K562 (cell line): ENCODE measurements around the gene MAP3K7CL. TPM values are rescaled to one million over a fixed set of nuclear protein-coding genes. Genes with fewer than 3 reads are reported as not detected.

Experiments used
- KAT8 ChIP-seq: fragments of 450-650 bp; IDR thresholded peaks from 2 replicates; pipeline ENCODE4 v1.6.1; 2016; ENCODE audit warnings: low read depth, mild to moderate bottlenecking
- NFRKB ChIP-seq: fragments of 450-650 bp; IDR thresholded peaks from 2 replicates; pipeline ENCODE4 v1.6.1; 2016; ENCODE audit warnings: low read depth
- PML ChIP-seq: IDR thresholded peaks from 2 replicates; pipeline ENCODE4 v1.6.1; 2012; ENCODE audit warnings: low read length, inconsistent platforms
- SRSF1 ChIP-seq: fragments of 200-400 bp; formaldehyde crosslinking; IDR thresholded peaks from 2 replicates; pipeline ENCODE4 v1.6.1; 2017; ENCODE audit warnings: mild to moderate bottlenecking, low read depth, low read length, moderate library complexity
- ZFP1 ChIP-seq: fragments of 450-650 bp; formaldehyde crosslinking; IDR thresholded peaks from 2 replicates; pipeline ENCODE4 v1.4.0; 2020; ENCODE audit warnings: mild to moderate bottlenecking, mixed read lengths
- ZNF3 ChIP-seq: fragments of 250-450 bp; sonication (Bioruptor Pico); IDR thresholded peaks from 2 replicates; pipeline ENCODE4 v1.5.0; 2021; ENCODE audit warnings: mild to moderate bottlenecking, moderate library complexity
- polyA plus RNA-seq, 8 experiments: library from polyadenylated mRNA; depleted of rRNA in 4 of 8; stranded (reverse) in 5 of 8; unstranded in 3 of 8; fragments of >200 nt; fragmentation: Nextera tagmentation in 2 of 8; fragmentation: Illumina TruSeq in 1 of 8; extraction: Ambion mirVana in 2 of 8; extraction: Trizol in 1 of 8; gene quantifications; 2 replicates each; pipeline versions ENCODE4 v1.2.1 to v1.2.3, GENCODE V29; 2011 to 2014; ENCODE audit warnings: inconsistent platforms in 1 of 8, missing spikeins in 1 of 8
- total RNA-seq, 7 experiments: library from RNA; depleted of rRNA in 6 of 7; stranded (reverse); fragments of >200 nt in 6 of 7; fragmentation: Illumina TruSeq in 2 of 7; extraction: Trizol in 2 of 7; gene quantifications; 2 replicates each; pipeline versions ENCODE4 v1.2.1 to v1.2.3, GENCODE V29; 2011 to 2021; ENCODE audit warnings: low replicate concordance in 1 of 7
- TF ChIP-seq, protein P1 (sequence below): fragments of 450-650 bp; IDR thresholded peaks from 2 replicates; pipeline ENCODE4 v1.6.1; 2018; ENCODE audit not compliant: partially characterized antibody
- TF ChIP-seq, protein P2 (sequence below): fragments of 200-600 bp; sonication (generic); IDR thresholded peaks from one replicate; pipeline ENCODE4 v1.6.1; 2012; ENCODE audit warnings: mild to moderate bottlenecking, low read depth, low read length, inconsistent platforms

The MAP3K7CL gene
- total and polyA plus RNA-seq, 9 of the 15 experiments (the other 6 are each of a cell fraction or from before 2014, with no cell fraction given): 0.13 to 0.15 (median 0.14) TPM; not detected in 6

DNA sequence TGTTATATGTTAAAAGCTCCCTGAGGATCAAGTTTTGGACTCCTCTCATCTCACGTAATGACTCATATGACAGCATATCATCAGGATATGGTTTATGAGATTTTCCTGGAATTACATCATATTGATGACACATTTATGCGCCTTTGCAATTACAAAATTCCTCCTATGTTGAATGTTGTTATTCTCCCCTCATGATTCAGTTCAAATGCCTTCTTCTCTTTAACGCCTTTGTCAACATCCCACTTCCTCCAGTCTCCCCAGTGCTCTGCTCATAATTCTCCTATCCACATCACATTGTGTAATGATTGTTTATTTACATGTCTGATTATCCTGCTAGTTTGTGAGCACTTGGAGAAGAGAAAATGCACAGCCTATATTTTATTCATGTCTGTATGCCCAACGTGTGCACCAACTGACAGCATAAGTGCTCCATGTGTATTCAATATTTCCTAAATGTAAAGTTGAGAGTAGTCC lies 87.4 kb downstream of the MAP3K7CL start (continued):
- TF ChIP-seq, protein P1, sequence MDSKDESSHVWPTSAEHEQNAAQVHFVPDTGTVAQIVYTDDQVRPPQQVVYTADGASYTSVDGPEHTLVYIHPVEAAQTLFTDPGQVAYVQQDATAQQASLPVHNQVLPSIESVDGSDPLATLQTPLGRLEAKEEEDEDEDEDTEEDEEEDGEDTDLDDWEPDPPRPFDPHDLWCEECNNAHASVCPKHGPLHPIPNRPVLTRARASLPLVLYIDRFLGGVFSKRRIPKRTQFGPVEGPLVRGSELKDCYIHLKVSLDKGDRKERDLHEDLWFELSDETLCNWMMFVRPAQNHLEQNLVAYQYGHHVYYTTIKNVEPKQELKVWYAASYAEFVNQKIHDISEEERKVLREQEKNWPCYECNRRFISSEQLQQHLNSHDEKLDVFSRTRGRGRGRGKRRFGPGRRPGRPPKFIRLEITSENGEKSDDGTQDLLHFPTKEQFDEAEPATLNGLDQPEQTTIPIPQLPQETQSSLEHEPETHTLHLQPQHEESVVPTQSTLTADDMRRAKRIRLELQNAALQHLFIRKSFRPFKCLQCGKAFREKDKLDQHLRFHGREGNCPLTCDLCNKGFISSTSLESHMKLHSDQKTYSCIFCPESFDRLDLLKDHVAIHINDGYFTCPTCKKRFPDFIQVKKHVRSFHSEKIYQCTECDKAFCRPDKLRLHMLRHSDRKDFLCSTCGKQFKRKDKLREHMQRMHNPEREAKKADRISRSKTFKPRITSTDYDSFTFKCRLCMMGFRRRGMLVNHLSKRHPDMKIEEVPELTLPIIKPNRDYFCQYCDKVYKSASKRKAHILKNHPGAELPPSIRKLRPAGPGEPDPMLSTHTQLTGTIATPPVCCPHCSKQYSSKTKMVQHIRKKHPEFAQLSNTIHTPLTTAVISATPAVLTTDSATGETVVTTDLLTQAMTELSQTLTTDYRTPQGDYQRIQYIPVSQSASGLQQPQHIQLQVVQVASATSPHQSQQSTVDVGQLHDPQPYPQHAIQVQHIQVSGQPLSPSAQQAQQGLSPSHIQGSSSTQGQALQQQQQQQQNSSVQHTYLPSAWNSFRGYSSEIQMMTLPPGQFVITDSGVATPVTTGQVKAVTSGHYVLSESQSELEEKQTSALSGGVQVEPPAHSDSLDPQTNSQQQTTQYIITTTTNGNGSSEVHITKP: no peak
- TF ChIP-seq ZNF3 (no peak), NFRKB (no peak), KAT8 (no peak), ZFP1 (CRISPR knock-in tag) (no peak), SRSF1 (no peak), PML (no peak)
- TF ChIP-seq, protein P2, sequence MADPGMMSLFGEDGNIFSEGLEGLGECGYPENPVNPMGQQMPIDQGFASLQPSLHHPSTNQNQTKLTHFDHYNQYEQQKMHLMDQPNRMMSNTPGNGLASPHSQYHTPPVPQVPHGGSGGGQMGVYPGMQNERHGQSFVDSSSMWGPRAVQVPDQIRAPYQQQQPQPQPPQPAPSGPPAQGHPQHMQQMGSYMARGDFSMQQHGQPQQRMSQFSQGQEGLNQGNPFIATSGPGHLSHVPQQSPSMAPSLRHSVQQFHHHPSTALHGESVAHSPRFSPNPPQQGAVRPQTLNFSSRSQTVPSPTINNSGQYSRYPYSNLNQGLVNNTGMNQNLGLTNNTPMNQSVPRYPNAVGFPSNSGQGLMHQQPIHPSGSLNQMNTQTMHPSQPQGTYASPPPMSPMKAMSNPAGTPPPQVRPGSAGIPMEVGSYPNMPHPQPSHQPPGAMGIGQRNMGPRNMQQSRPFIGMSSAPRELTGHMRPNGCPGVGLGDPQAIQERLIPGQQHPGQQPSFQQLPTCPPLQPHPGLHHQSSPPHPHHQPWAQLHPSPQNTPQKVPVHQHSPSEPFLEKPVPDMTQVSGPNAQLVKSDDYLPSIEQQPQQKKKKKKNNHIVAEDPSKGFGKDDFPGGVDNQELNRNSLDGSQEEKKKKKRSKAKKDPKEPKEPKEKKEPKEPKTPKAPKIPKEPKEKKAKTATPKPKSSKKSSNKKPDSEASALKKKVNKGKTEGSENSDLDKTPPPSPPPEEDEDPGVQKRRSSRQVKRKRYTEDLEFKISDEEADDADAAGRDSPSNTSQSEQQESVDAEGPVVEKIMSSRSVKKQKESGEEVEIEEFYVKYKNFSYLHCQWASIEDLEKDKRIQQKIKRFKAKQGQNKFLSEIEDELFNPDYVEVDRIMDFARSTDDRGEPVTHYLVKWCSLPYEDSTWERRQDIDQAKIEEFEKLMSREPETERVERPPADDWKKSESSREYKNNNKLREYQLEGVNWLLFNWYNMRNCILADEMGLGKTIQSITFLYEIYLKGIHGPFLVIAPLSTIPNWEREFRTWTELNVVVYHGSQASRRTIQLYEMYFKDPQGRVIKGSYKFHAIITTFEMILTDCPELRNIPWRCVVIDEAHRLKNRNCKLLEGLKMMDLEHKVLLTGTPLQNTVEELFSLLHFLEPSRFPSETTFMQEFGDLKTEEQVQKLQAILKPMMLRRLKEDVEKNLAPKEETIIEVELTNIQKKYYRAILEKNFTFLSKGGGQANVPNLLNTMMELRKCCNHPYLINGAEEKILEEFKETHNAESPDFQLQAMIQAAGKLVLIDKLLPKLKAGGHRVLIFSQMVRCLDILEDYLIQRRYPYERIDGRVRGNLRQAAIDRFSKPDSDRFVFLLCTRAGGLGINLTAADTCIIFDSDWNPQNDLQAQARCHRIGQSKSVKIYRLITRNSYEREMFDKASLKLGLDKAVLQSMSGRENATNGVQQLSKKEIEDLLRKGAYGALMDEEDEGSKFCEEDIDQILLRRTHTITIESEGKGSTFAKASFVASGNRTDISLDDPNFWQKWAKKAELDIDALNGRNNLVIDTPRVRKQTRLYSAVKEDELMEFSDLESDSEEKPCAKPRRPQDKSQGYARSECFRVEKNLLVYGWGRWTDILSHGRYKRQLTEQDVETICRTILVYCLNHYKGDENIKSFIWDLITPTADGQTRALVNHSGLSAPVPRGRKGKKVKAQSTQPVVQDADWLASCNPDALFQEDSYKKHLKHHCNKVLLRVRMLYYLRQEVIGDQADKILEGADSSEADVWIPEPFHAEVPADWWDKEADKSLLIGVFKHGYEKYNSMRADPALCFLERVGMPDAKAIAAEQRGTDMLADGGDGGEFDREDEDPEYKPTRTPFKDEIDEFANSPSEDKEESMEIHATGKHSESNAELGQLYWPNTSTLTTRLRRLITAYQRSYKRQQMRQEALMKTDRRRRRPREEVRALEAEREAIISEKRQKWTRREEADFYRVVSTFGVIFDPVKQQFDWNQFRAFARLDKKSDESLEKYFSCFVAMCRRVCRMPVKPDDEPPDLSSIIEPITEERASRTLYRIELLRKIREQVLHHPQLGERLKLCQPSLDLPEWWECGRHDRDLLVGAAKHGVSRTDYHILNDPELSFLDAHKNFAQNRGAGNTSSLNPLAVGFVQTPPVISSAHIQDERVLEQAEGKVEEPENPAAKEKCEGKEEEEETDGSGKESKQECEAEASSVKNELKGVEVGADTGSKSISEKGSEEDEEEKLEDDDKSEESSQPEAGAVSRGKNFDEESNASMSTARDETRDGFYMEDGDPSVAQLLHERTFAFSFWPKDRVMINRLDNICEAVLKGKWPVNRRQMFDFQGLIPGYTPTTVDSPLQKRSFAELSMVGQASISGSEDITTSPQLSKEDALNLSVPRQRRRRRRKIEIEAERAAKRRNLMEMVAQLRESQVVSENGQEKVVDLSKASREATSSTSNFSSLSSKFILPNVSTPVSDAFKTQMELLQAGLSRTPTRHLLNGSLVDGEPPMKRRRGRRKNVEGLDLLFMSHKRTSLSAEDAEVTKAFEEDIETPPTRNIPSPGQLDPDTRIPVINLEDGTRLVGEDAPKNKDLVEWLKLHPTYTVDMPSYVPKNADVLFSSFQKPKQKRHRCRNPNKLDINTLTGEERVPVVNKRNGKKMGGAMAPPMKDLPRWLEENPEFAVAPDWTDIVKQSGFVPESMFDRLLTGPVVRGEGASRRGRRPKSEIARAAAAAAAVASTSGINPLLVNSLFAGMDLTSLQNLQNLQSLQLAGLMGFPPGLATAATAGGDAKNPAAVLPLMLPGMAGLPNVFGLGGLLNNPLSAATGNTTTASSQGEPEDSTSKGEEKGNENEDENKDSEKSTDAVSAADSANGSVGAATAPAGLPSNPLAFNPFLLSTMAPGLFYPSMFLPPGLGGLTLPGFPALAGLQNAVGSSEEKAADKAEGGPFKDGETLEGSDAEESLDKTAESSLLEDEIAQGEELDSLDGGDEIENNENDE: no peak
